BLaER1 treated with 17β-estradiol and CSF1 and Interleukin-3, amounts not matched to agents 10 nM and 100 nM (cell line): ENCODE measurements around the gene GPR146.

ENCODE experiments used
- H3K27ac ChIP-seq, 11 experiments: shearing (Covaris generic); formaldehyde crosslinking; 2 replicates each; pipeline ENCODE4 v1.8.1; 2022
- H3K27me3 ChIP-seq, 11 experiments: shearing (Covaris generic); formaldehyde crosslinking; 2 replicates each; pipeline ENCODE4 v1.8.1; 2022
- H3K36me3 ChIP-seq, 11 experiments: shearing (Covaris generic); formaldehyde crosslinking; 2 replicates each; pipeline ENCODE4 v1.8.1; 2022
- H3K4me1 ChIP-seq, 10 experiments: shearing (Covaris generic); formaldehyde crosslinking; 2 replicates each; pipeline ENCODE4 v1.8.1; 2022
- H3K4me2 ChIP-seq, 11 experiments: shearing (Covaris generic); formaldehyde crosslinking; 2 replicates each; pipeline ENCODE4 v1.8.1; 2022
- H3K4me3 ChIP-seq, 10 experiments: shearing (Covaris generic); formaldehyde crosslinking; 2 replicates each; pipeline ENCODE4 v1.8.1; 2022
- H3K9ac ChIP-seq, 11 experiments: shearing (Covaris generic); formaldehyde crosslinking; 2 replicates each; pipeline ENCODE4 v1.8.1; 2022
- H3K9me3 ChIP-seq, 11 experiments: shearing (Covaris generic); formaldehyde crosslinking; replicated peaks in 1 of 11; 2 replicates each; pipeline ENCODE4 v1.8.1; 2022
- H4K20me1 ChIP-seq, 11 experiments: shearing (Covaris generic); formaldehyde crosslinking; 2 replicates each; pipeline ENCODE4 v1.8.1; 2022
- Cebpa-rat ChIP-seq, 11 experiments: shearing (Covaris generic); IDR thresholded peaks; 2 replicates each; pipeline ENCODE4 v1.8.1; 2022

Gene GPR146, protein sequence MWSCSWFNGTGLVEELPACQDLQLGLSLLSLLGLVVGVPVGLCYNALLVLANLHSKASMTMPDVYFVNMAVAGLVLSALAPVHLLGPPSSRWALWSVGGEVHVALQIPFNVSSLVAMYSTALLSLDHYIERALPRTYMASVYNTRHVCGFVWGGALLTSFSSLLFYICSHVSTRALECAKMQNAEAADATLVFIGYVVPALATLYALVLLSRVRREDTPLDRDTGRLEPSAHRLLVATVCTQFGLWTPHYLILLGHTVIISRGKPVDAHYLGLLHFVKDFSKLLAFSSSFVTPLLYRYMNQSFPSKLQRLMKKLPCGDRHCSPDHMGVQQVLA

DNA sequence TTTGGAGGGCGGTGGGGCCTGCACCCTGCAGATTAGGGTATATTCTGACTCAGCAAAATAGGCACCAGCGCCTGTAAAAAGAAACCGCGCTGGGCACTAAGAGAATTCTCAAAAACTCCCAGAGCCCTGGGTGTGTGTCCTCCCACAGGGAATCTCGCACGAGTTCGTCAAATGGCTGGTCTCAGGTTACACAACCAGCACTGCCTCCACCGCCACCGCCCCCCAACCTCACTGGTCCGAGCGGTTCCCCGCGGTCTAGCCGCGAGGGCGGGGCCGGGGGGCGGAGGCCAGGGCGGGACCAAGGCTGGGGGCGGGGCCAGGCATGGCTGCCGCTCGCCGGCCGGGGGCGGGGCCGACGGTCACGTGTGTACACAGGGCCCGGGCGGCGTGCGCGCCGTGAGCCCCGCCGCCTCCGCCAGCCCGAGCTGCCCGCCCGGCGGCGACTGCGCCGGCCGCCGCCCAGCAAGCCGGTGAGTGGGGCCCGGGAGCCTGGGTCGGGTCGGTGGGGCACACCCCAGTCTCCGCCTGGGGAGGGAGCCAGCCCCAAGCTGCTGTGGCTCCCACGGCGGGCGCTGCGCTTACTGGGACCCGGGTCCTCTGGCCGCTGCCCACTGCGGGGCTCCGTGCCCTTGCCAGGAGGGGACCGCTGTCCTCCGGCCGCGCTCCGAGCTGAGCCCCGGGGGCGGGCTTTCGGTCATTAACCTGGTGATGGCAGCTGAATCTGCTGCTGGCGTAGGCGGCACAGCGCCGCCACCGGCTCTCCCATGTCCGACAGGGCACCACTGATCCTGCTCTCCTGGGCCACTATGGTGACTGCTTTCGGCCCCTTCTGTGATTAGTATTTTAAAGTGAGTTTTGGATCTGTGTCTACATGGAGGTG, at the start of gene GPR146:
TSS of gene GPR146 (plus strand) at position 358 of the 880 bp plus-strand sequence. CDS start 12,970 bp downstream, outside the sequence.
- Histone ChIP-seq H3K9ac (peak within 1 kb of the TSS; percentile 74 to 86 (median 81)), H3K27ac (peak within 1 kb of the TSS; percentile 38 to 80 (median 72); a peak in 21 of 22 replicates), H3K4me3 (peak within 1 kb of the TSS; percentile 66 to 80 (median 70)), H3K9me3 (no peaks in the 10 kb centered on the region), H3K4me1 (peaks cover 65 to 78% (median 76%) of the 10 kb centered on the region in 10 experiments), H3K27me3 (no peaks in the 10 kb centered on the region; a peak in 2 of 22 replicates), H3K4me2 (peak within 1 kb of the TSS; percentile 94 to 100 (median 100)), H3K36me3 (no peaks in the 10 kb centered on the region), H4K20me1 (peaks cover 0 to 77% (median 43%) of the 10 kb centered on the region in 11 experiments; a peak in 16 of 22 replicates)
- TF ChIP-seq Cebpa-rat (IDR thresholded peaks at IDR 0.05): no peak

DNA sequence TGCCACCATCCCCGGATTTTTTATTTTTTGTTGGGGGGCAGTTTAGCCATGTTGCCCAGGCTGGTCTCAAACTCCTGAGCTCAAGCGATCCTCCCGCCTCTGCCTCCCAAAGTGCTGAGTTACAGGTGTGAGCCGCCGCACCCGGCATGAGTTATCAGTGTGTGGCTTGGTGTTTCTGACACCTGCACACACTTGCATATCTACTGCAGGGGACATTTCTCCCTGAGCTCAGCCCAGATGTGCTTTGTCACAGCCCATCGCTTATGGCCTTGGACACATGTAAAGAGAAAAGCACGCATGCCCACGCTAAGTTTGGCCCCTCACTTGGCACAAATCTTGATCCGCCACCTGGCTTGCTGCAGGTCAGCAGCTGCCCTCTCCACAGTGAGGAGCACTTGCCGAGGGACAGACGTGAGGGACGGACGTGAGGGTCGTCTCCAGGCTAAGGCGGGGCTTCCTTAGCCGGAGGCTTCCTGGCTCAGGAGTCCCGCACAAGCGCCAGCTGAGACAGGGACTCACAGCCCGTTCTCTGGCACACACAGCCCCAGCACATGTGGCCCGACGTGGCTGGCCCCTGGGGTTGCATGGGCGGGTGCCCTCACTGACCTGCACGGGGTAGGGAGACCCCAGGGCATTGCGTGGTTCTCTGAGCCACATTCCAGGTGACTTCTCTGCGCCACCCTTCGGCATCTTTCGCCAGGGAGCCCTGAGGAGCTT, 49.6 kb upstream of the GPR146 start:
- no peak for TF ChIP-seq Cebpa-rat (IDR thresholded peaks at IDR 0.05)
- peak overlapping the region in 4 of 11 experiments; percentile 30 to 65 (median 57); a peak in 4 of 22 replicates for H3K9ac ChIP-seq
- H3K4me2 ChIP-seq: peak overlapping the region in 9 of 11 experiments; percentile 77 to 92 (median 88); a peak in 15 of 22 replicates
- peaks cover 0 to 10% (median 0%) of the 10 kb centered on the region in 11 experiments; a peak in 6 of 22 replicates for H3K36me3 ChIP-seq
- H3K9me3 ChIP-seq: no peaks in the 10 kb centered on the region
- H3K4me3 ChIP-seq: no peak overlapping the region
- H3K27me3 ChIP-seq: peaks cover 7 to 39% (median 18%) of the 10 kb centered on the region in 11 experiments; a peak in 15 of 22 replicates
- peaks cover 51 to 96% (median 91%) of the 10 kb centered on the region in 10 experiments for H3K4me1 ChIP-seq
- no peak overlapping the region for H3K27ac ChIP-seq
- peaks cover 0 to 34% (median 9%) of the 10 kb centered on the region in 11 experiments; a peak in 12 of 22 replicates for H4K20me1 ChIP-seq

DNA sequence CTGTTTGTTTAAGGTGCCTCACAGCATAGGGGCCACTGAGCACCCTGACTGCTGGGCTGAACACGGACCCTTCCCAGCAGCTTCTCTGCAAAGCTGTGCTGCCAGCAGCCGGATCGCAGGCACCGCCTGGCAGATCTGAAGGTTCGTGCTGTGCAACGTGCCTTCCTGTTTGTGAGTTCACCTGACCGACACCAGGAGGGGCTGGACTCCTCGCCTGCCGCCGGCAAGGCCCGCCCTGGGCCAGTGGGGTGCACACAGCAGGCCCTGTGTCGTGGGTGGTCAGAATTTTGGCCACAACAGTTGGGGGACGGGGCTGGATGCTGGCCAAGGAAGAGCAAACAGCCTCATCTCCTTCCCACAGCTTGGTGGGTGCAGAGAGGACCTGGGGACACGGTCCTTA, 48.8 kb upstream of the GPR146 start:
- peak overlapping the region in 6 of 11 experiments; percentile 21 to 65 (median 52); a peak in 6 of 22 replicates for H3K9ac ChIP-seq
- peak overlapping the region in 1 of 11 experiments; percentile 44; a peak in 1 of 22 replicates for H3K27ac ChIP-seq
- H3K27me3 ChIP-seq: peaks cover 7 to 48% (median 19%) of the 10 kb centered on the region in 11 experiments; a peak in 15 of 22 replicates

DNA sequence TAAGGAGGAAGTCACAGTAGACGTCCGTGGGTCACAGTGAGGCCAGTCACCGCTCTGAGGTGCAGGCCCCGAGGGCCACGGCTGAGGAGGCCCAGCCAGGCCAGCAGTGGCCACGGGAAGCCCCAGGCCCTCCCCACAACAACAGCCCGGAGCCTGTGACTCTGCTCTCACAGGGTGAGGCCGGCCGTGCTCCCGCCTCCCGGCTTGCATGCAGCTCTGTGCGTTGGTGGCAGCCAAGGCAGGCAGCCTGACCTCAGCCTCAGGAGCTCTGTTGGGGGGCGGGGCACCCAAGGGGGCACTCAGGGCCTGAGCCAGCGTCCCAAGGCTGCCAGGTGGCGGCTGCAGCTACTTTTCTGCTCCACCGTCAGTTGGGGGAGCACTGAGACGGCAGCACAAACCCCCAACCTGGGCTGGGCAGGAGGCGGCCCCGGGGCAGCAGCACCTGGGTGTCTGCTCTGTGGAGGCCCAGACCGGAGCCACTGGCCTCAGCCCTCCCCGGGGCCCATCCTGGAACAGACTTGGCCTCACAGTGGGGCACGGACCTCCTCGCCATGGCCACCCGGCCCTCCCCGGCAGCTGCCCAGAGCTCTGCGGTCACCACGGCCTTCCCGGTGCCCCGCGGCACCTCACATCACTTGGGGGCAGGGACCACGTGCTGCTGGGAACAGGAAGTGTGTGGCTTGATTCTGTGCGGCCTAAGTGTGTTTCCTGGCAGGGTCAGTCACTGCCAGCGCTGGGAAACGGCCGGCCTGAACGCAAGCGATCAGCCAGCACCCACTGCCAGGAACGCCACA, 48.1 kb upstream of the GPR146 start:
- Histone ChIP-seq H3K27ac (peak overlapping the region in 5 of 11 experiments; percentile 7 to 44 (median 22); a peak in 7 of 22 replicates), H3K27me3 (peaks cover 7 to 53% (median 19%) of the 10 kb centered on the region in 11 experiments; a peak in 15 of 22 replicates), H4K20me1 (peaks cover 0 to 45% (median 9%) of the 10 kb centered on the region in 11 experiments; a peak in 12 of 22 replicates), H3K9me3 (no peaks in the 10 kb centered on the region), H3K4me2 (peak overlapping the region; percentile 62 to 92 (median 86)), H3K9ac (peak overlapping the region in 10 of 11 experiments; percentile 18 to 65 (median 44); a peak in 13 of 22 replicates), H3K4me1 (peaks cover 66 to 100% (median 95%) of the 10 kb centered on the region in 10 experiments), H3K36me3 (peaks cover 0 to 10% (median 0%) of the 10 kb centered on the region in 11 experiments; a peak in 6 of 22 replicates), H3K4me3 (no peak overlapping the region; a peak in 1 of 20 replicates)
- TF ChIP-seq Cebpa-rat (IDR thresholded peaks at IDR 0.05): no peak

More for the DNA sequence above, 48.8 kb upstream of the GPR146 start:
- peaks cover 0 to 42% (median 9%) of the 10 kb centered on the region in 11 experiments; a peak in 12 of 22 replicates for H4K20me1 ChIP-seq
- TF ChIP-seq Cebpa-rat (IDR thresholded peaks at IDR 0.05): no peak
- H3K4me3 ChIP-seq: no peak overlapping the region; a peak in 1 of 20 replicates
- peak overlapping the region; percentile 62 to 92 (median 86); a peak in 21 of 22 replicates for H3K4me2 ChIP-seq
- no peaks in the 10 kb centered on the region for H3K9me3 ChIP-seq
- H3K36me3 ChIP-seq: peaks cover 0 to 10% (median 0%) of the 10 kb centered on the region in 11 experiments; a peak in 6 of 22 replicates
- peaks cover 59 to 100% (median 95%) of the 10 kb centered on the region in 10 experiments for H3K4me1 ChIP-seq

DNA sequence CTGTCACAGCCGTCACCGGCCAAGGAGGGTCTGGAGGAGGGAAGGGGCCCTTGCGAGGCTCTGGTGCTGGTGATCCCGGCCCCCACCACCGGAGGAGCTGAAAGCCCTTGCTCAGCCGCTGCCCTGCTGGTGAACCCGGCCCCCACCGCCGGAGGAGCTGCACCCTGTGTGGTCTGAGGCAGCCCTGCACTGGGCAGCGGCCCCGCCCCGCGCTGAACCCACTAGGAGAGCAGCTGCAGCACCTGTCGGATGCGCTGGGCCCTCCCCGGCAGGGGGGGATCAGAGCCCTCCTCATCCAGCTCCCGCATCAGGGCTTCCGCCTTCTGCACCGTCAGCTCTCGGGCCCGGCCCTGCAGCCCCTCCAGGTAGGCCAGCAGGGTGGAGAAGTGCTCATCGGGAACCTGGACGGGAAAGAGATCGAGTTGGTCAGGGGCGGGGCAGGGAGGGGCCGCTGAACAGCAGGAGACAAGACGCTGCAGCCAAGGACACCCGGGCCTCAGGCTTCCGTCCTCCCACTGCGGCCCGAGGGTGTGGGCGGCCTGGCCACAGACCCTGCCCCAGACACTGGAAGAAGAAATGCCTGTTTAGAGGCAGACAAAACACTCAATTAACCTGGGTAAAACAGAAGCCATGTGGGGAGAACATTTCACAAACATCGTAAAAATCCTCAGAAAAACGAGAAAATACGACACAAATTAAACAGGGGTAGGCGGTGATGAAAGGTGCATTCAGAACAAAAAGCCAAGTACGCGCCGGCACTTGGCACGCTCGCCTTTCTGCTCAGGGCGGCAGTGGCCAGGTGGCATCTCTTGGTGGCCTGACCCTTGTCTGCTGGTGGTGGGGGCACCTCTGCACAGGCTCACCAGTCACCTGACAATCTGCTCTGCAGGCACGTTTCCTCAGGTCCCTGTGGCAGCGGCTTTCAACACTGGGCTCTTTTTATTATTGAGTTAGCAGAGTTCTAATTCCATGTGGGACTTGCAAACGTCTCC, 46.6 kb upstream of the GPR146 start:
- TF ChIP-seq Cebpa-rat (IDR thresholded peaks at IDR 0.05): no peak
- H3K36me3 ChIP-seq: peaks cover 0 to 10% (median 0%) of the 10 kb centered on the region in 11 experiments; a peak in 6 of 22 replicates
- H3K9me3 ChIP-seq: no peaks in the 10 kb centered on the region
- no peak overlapping the region for H3K4me3 ChIP-seq
- H3K9ac ChIP-seq: peak overlapping the region in 2 of 11 experiments; percentile 56 to 65; a peak in 3 of 22 replicates
- peaks cover 0 to 45% (median 9%) of the 10 kb centered on the region in 11 experiments; a peak in 12 of 22 replicates for H4K20me1 ChIP-seq
- H3K27me3 ChIP-seq: peaks cover 7 to 44% (median 19%) of the 10 kb centered on the region in 11 experiments; a peak in 15 of 22 replicates
- H3K4me2 ChIP-seq: peak overlapping the region; percentile 62 to 92 (median 86); a peak in 21 of 22 replicates
- no peak overlapping the region for H3K27ac ChIP-seq
- H3K4me1 ChIP-seq: peaks cover 52 to 89% (median 83%) of the 10 kb centered on the region in 10 experiments

DNA sequence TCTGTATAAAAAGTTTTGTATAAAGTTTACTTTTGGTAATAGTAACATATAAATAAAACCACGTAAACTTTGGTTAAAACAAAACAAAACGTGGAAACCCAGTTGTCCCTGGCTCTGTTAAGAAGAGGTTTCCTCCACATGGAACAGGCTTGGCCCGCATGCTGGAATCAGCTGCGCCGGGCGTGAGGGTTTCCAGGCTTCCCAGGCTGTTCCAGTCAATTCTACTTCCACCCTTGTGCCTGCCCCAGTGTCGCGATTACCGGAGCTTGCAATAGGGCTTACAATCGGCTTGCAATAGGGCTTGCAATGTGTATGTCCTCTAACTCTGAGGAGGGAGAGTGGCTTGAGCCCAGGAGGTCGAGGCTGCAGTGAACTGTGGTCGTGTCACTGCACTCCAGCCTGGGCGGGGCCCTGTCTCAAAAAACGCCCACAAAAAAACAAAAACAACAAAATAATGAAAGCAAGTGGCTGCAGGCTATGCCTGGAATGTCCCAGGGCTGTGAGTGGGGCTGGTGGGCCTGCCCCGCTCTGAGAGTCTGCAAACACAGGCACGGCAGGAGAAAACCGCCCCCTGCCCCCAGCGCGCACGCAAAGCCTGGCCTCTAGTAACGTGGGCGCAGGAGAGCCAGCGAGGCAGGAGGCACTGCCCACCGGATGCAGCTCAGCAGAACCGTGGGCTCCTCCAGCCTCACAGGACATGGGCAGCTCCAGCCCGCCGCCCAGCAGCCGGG, 45.0 kb upstream of the GPR146 start:
- H4K20me1 ChIP-seq: peaks cover 0 to 42% (median 9%) of the 10 kb centered on the region in 11 experiments; a peak in 12 of 22 replicates
- H3K36me3 ChIP-seq: peaks cover 0 to 10% (median 0%) of the 10 kb centered on the region in 11 experiments; a peak in 6 of 22 replicates
- H3K9me3 ChIP-seq: no peaks in the 10 kb centered on the region
- peak overlapping the region in 5 of 11 experiments; percentile 14 to 65 (median 44); a peak in 9 of 22 replicates for H3K27ac ChIP-seq
- H3K27me3 ChIP-seq: peaks cover 7 to 42% (median 18%) of the 10 kb centered on the region in 11 experiments; a peak in 15 of 22 replicates
- H3K4me1 ChIP-seq: peaks cover 49 to 79% (median 76%) of the 10 kb centered on the region in 10 experiments
- H3K4me3 ChIP-seq: peak overlapping the region in 1 of 10 experiments; percentile 33; a peak in 3 of 20 replicates
- no peak for TF ChIP-seq Cebpa-rat (IDR thresholded peaks at IDR 0.05)
- H3K4me2 ChIP-seq: peak overlapping the region; percentile 73 to 91 (median 87)
- H3K9ac ChIP-seq: peak overlapping the region in 7 of 11 experiments; percentile 8 to 67 (median 55); a peak in 6 of 22 replicates
